OCI-LY7 (cell line): ENCODE data around the gene SERPINA12. TPM values are rescaled to one million over a fixed set of nuclear protein-coding genes. Genes with fewer than 3 reads are reported as not detected.

Source experiments
- BruUV-seq: library from RNA; stranded (reverse); fragments of 400-500 nt; replicated peaks from 2 replicates; lab custom pipeline; 2021; lab: Mats Ljungman, UMichigan
- CTCF ChIA-PET: fragments of 300-600 bp; sonication (Branson Sonifier 250); formaldehyde crosslinking; loops from one replicate; lab custom pipeline; 2022; ENCODE audit warnings: antibody characterized with exemption; ENCODE audit not compliant: unreplicated experiment; lab: Charles Lee
- POLR2A ChIA-PET: fragments of 300-600 bp; sonication (Branson Sonifier 250); formaldehyde crosslinking; loops from one replicate; lab custom pipeline; 2022; ENCODE audit warnings: antibody characterized with exemption; lab: Charles Lee
- DNase-seq: peaks from one replicate; pipeline ENCODE4 v3.0.0-alpha.2; 2015; ENCODE audit warnings: low spot score
- H2AFZ ChIP-seq: fragments of 200-600 bp; sonication (generic), shearing (Covaris generic); 2 replicates; pipeline ENCODE4 v1.6.1; 2014; ENCODE audit warnings: mild to moderate bottlenecking, antibody characterized with exemption, low read length, moderate library complexity
- H3K27ac ChIP-seq: fragments of 200-600 bp; sonication (generic); 2 replicates; pipeline ENCODE4 v1.5.1; 2014; ENCODE audit warnings: mixed run types, low read depth, mild to moderate bottlenecking, moderate library complexity, low read length, inconsistent platforms; ENCODE audit not compliant: poor library complexity, severe bottlenecking
- H3K36me3 ChIP-seq: fragments of 200-600 bp; sonication (generic); 2 replicates; pipeline ENCODE4 v1.6.1; 2014; ENCODE audit warnings: mild to moderate bottlenecking, antibody characterized with exemption, low read length, moderate library complexity, mixed read lengths; ENCODE audit not compliant: insufficient read depth
- H3K4me1 ChIP-seq: fragments of 200-600 bp; sonication (generic); 2 replicates; pipeline ENCODE4 v1.5.1; 2014; ENCODE audit warnings: mild to moderate bottlenecking, low read length; ENCODE audit not compliant: insufficient read depth, poor library complexity, severe bottlenecking
- H3K4me2 ChIP-seq: fragments of 200-600 bp; sonication (generic); 2 replicates; pipeline ENCODE4 v1.6.1; 2014; ENCODE audit warnings: mild to moderate bottlenecking, low read length
- H3K4me3 ChIP-seq: fragments of 200-600 bp; sonication (generic); 2 replicates; pipeline ENCODE4 v1.5.1; 2014; ENCODE audit warnings: mild to moderate bottlenecking, low read depth, low read length; ENCODE audit not compliant: poor library complexity, severe bottlenecking
- H3K79me2 ChIP-seq: fragments of 200-600 bp; sonication (generic); 2 replicates; pipeline ENCODE4 v1.6.1; 2016; ENCODE audit warnings: low read depth, mild to moderate bottlenecking, low read length, moderate library complexity, mixed read lengths; ENCODE audit not compliant: insufficient read depth
- H3K9me2 ChIP-seq: fragments of 200-600 bp; sonication (generic); 2 replicates; pipeline ENCODE4 v1.6.1; 2016; ENCODE audit warnings: mild to moderate bottlenecking, low read length, mixed read lengths; ENCODE audit not compliant: insufficient read depth
- H3K9me3 ChIP-seq: fragments of 200-600 bp; sonication (generic); 2 replicates; pipeline ENCODE4 v1.6.1; 2014; ENCODE audit warnings: mild to moderate bottlenecking, mixed run types, low read length, mixed read lengths
- H4K20me1 ChIP-seq: fragments of 200-600 bp; sonication (generic); 2 replicates; pipeline ENCODE4 v1.6.1; 2014; ENCODE audit warnings: mild to moderate bottlenecking, antibody characterized with exemption, low read length, moderate library complexity, mixed read lengths; ENCODE audit not compliant: insufficient read depth
- EZH2phosphoT487 ChIP-seq: fragments of 200-600 bp; sonication (generic); IDR thresholded peaks from 2 replicates; pipeline ENCODE4 v1.6.1; 2018; ENCODE audit warnings: low read depth, borderline replicate concordance, mild to moderate bottlenecking, mixed run types, antibody characterized with exemption, low read length, moderate library complexity, mixed read lengths
- intact Hi-C: fragments of 100-400 bp; cut with micrococcal nuclease; formaldehyde crosslinking; loops from one replicate; pipeline ENCODE4 v1.10.0; 2022; ENCODE audit not compliant: unreplicated experiment
- total RNA-seq, 2 experiments: library from RNA; depleted of rRNA in 1 of 2; stranded (reverse); fragments of >200 nt in 1 of 2; shearing (Covaris generic) in 1 of 2; gene quantifications; 2 replicates each; pipeline ENCODE4 v1.2.3, GENCODE V29; 2014 to 2022
- TF ChIP-seq, protein P1 (sequence below): fragments of 200-600 bp; sonication (generic); conservative IDR thresholded peaks from 2 replicates; pipeline ENCODE4 v1.5.1; 2014; ENCODE audit warnings: mild to moderate bottlenecking, antibody characterized with exemption, low read length, moderate library complexity, mixed read lengths

The SERPINA12 gene
- total RNA-seq, 2 experiments from 2014 or later = not detected

DNA sequence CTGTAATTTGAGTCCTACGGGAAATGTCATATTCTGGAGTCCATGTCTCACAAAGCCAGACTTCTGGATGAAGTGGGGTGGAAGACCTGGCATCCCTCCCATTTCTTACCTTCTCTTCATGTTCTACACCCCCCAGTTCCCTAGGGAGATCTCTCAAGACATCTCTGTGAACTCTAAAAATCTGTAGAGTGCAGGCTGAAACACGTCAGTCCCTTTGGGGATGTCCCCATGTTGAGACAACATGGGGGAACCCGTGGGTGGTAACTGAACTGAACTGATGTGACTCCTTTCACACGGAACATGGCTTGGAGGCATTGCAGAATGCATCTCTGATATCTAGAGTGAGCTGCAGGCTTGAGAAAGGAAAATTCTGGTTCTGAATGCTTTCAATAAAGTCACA is 15.2 kb downstream of the SERPINA12 start:
- no peaks in the 10 kb centered on the region for H3K36me3 ChIP-seq
- BruUV-seq = no TSS peak
- POLR2A ChIA-PET = no interaction called here
- TF ChIP-seq, protein P1, sequence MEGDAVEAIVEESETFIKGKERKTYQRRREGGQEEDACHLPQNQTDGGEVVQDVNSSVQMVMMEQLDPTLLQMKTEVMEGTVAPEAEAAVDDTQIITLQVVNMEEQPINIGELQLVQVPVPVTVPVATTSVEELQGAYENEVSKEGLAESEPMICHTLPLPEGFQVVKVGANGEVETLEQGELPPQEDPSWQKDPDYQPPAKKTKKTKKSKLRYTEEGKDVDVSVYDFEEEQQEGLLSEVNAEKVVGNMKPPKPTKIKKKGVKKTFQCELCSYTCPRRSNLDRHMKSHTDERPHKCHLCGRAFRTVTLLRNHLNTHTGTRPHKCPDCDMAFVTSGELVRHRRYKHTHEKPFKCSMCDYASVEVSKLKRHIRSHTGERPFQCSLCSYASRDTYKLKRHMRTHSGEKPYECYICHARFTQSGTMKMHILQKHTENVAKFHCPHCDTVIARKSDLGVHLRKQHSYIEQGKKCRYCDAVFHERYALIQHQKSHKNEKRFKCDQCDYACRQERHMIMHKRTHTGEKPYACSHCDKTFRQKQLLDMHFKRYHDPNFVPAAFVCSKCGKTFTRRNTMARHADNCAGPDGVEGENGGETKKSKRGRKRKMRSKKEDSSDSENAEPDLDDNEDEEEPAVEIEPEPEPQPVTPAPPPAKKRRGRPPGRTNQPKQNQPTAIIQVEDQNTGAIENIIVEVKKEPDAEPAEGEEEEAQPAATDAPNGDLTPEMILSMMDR = no peak
- H3K9me2 ChIP-seq = no peaks in the 10 kb centered on the region
- intact Hi-C loops = no loop called here
- H3K9me3 ChIP-seq = no peaks in the 10 kb centered on the region
- no peak overlapping the region for H3K27ac ChIP-seq
- DNase-seq = no peak
- no peaks in the 10 kb centered on the region for H4K20me1 ChIP-seq
- CTCF ChIA-PET = no interaction called here
- H3K4me1 ChIP-seq = no peaks in the 10 kb centered on the region
- H3K4me2 ChIP-seq = no peak overlapping the region
- no peak overlapping the region for H3K4me3 ChIP-seq
- no peaks in the 10 kb centered on the region for H3K79me2 ChIP-seq
- no peak overlapping the region for H2AFZ ChIP-seq

DNA sequence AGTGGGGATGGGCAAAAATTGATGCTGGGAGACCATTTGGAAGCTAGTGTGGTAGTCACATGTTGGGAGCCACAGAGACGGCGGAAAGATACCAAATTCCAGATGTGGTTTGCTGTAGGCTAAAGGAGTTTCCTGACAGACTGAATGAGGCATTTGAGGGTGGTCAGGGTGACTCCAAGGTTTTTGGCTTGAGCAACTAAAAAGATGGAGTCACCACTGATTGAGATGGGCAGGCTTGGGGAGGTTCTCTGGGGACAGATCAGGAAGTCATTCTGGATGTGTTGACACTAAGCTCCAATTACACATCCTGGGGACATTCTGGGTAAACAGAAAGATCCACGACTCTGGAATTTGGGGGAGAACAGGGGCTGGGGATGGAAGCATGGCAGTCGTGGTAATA is 17.8 kb downstream of the SERPINA12 start:
- Histone ChIP-seq H3K4me1 (no peaks in the 10 kb centered on the region), H3K4me3 (no peak overlapping the region), H3K4me2 (no peak overlapping the region), H3K9me3 (no peaks in the 10 kb centered on the region), H3K27ac (no peak overlapping the region), H2AFZ (no peak overlapping the region), H3K9me2 (no peaks in the 10 kb centered on the region), H3K79me2 (no peaks in the 10 kb centered on the region), H4K20me1 (no peaks in the 10 kb centered on the region), H3K36me3 (no peaks in the 10 kb centered on the region)
- CTCF ChIA-PET = interaction anchor here (0.6 kb wide), 1 partner anchor 146 kb away, joined by 3 read pairs; no protein-coding TSS in a partner anchor
- no peak for DNase-seq
- TF ChIP-seq EZH2phosphoT487 = no peak
- TF ChIP-seq, protein P1 = no peak
- POLR2A ChIA-PET = no interaction called here
- no TSS peak for BruUV-seq
- intact Hi-C loops = no loop called here

DNA sequence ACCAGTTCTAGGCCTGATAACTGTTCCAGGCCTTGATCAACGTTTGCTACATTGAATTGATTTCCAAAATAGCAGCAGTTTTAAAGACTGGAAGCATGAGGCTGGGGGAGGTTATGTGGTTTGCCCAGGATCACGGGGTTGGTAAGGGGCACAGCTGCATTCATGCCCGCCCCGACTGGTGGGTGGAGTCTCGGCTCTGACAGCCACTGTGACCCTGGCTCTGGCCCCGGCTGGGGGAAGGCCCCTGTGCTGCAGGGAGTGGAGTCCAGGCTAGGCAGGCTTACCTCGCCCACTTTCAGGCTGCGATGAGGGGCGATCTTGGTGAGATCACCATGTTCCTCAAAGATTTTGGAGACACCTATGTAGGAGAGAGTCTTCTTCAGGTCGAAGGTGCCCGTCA is 19.9 kb downstream of the SERPINA12 start:
- Histone ChIP-seq H2AFZ (no peak overlapping the region), H3K9me3 (no peaks in the 10 kb centered on the region), H3K9me2 (no peaks in the 10 kb centered on the region), H3K79me2 (no peaks in the 10 kb centered on the region), H3K4me2 (no peak overlapping the region), H3K4me3 (no peak overlapping the region), H4K20me1 (no peaks in the 10 kb centered on the region), H3K36me3 (no peaks in the 10 kb centered on the region), H3K27ac (no peak overlapping the region), H3K4me1 (no peaks in the 10 kb centered on the region)
- no peak for DNase-seq
- intact Hi-C loops = loop anchor here (5.0 kb wide), 1 partner anchor 357 kb away; no protein-coding TSS in a partner anchor
- ChIA-PET POLR2A (no interaction called here), CTCF (no interaction called here)
- TF ChIP-seq, protein P1 = no peak
- BruUV-seq = no TSS peak
